SK-N-SH (cell line): Measurements from ENCODE around the gene APOE.

Experiments
- CTCF ChIP-seq: fragments of 200-600 bp; sonication (generic); IDR thresholded peaks from 2 replicates; pipeline ENCODE4 v1.6.1; 2017; ENCODE audit warnings: antibody characterized with exemption, mild to moderate bottlenecking, moderate library complexity
- EP300 ChIP-seq, 2 experiments: IDR thresholded peaks; 2 replicates each; pipeline versions ENCODE4 v1.4.0 to v1.6.1; 2012; ENCODE audit warnings: borderline replicate concordance in 1 of 2, low read depth in 1 of 2, low read length in 1 of 2
- GABPA ChIP-seq: IDR thresholded peaks from 2 replicates; pipeline ENCODE4 v1.4.0; 2012; ENCODE audit warnings: low read depth, mild to moderate bottlenecking
- GATA2 ChIP-seq: sonication (generic); formaldehyde crosslinking; IDR thresholded peaks from 2 replicates; pipeline ENCODE4 v1.5.0; 2020; ENCODE audit warnings: mild to moderate bottlenecking, missing genetic modification reagents
- JUND ChIP-seq: IDR thresholded peaks from 2 replicates; pipeline ENCODE4 v1.4.0; 2012
- MXI1 ChIP-seq: IDR thresholded peaks from 2 replicates; pipeline ENCODE4 v1.6.1; 2012; ENCODE audit warnings: mild to moderate bottlenecking, low read depth, low read length, improper control_type of control experiment
- POLR2AphosphoS5 ChIP-seq: IDR thresholded peaks from 2 replicates; pipeline ENCODE4 v1.6.1; 2012; ENCODE audit warnings: low read depth, low read length
- RAD21 ChIP-seq: IDR thresholded peaks from 2 replicates; pipeline ENCODE4 v1.6.1; 2012; ENCODE audit warnings: mild to moderate bottlenecking, low read length
- REST ChIP-seq: IDR thresholded peaks from 2 replicates; pipeline ENCODE4 v1.6.1; 2012; ENCODE audit warnings: mild to moderate bottlenecking, low read depth, low read length, moderate library complexity
- RFX5 ChIP-seq: IDR thresholded peaks from 2 replicates; pipeline ENCODE4 v1.6.1; 2012; ENCODE audit warnings: mild to moderate bottlenecking, improper control_type of control experiment, low read length
- USF2 ChIP-seq: fragments of 150-350 bp; IDR thresholded peaks from 2 replicates; pipeline ENCODE4 v1.6.1; 2017; ENCODE audit warnings: antibody characterized with exemption, low read length, low read depth, borderline replicate concordance
- ZBTB33 ChIP-seq: IDR thresholded peaks from 2 replicates; pipeline ENCODE4 v1.4.0; 2012; ENCODE audit warnings: low read depth, borderline replicate concordance

- TF ChIP-seq REST (no peak), CTCF (no peak), POLR2AphosphoS5 (no peak), ZBTB33 (no peak), GABPA (no peak), EP300 (IDR thresholded peaks at IDR 0.05; ENCODE audit: borderline replicate concordance in 1 of 2, low read depth in 1 of 2, low read length in 1 of 2) (no peak), JUND (no peak), GATA2 (CRISPR knock-in tag) (no peak), USF2 (no peak), RAD21 (no peak), RFX5 (no peak), MXI1 (no peak)
These were observed 48.7 kb downstream of the APOE start for GRCh38 chr19:44954278-44954648.
